GM18858 (cell line): ENCODE measurements around the gene NAP1L5.

Experiments
- ATAC-seq: cut with Tn5 transposase; IDR thresholded peaks from one replicate; pipeline ENCODE4 v1.9.1; 2021; ENCODE audit not compliant: unreplicated experiment

NAP1L5 gene

DNA sequence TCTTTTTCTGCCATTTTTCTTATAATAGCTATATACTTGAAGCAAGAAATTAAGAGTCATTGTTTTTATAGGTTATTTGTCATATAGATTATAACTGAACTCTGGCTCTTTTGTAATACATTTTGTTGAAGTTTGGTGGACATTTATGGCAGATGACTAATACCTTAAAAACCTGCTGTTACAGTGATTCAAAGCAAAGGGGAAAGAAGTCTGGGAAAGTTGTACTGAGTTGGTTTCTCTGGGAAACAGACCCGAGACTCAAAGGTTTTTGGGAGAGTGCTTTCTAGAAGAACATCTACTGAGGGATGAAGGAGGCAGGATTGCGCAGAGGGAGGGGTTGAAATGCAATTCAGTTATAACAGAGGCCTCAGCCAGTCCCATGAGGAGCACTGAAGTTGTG, 35.9 kb downstream of the NAP1L5 start:
- no peak for ATAC-seq

DNA sequence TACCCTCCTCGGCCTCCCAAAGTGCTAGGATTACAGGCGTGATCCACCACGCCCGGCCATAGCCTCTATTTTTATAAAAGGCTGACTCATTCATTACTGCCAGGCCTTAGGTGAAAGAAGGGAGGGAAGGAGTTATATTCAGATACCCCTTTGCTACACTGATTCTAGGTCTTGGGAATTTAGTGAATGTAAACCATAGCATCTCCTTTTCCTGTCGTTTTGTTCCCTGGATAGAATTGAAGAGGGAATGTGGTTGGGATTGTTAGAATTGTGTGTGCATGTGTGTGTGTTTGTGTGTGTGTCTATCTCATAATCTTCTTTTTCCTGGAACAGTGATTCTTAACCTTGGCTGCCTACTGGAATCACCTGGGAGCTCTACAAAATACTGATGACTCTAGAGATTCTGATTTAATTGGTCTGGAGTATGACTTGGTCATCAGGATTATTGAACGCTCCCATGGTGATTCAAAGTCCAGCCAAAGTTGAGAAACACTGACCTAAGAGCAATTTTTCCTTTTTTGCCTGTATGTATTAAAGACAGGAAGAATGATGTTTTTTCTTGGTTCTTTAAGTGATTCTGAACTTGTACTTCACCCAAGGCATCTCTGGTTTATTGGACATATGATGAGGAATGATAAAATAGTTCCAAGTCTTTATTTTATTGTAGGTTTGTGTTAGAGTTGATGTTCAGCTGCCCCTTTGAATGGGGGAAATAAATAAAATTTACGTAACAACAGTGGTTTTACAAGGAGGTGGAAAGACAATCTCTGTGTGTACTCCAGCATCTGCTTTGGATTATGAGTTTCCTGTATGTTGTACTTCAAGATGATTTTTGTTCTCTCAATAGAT, 37.0 kb downstream of the NAP1L5 start:
- no peak for ATAC-seq

DNA sequence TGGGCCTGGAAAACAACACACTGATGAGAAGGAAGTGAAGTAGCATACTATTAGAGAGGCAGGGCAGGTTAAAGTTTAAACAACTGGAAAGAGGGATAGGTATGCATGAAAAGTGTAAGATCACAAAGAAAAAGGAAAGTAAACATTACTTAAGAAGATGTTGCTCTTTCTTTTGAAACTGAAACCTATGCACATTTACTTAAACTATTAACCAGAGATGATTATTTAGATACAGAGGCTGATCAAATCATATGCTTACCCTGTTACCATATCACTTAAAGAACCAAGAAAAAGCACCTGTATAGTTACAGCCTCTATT, 37.8 kb downstream of the NAP1L5 start:
- ATAC-seq, result no peak

DNA sequence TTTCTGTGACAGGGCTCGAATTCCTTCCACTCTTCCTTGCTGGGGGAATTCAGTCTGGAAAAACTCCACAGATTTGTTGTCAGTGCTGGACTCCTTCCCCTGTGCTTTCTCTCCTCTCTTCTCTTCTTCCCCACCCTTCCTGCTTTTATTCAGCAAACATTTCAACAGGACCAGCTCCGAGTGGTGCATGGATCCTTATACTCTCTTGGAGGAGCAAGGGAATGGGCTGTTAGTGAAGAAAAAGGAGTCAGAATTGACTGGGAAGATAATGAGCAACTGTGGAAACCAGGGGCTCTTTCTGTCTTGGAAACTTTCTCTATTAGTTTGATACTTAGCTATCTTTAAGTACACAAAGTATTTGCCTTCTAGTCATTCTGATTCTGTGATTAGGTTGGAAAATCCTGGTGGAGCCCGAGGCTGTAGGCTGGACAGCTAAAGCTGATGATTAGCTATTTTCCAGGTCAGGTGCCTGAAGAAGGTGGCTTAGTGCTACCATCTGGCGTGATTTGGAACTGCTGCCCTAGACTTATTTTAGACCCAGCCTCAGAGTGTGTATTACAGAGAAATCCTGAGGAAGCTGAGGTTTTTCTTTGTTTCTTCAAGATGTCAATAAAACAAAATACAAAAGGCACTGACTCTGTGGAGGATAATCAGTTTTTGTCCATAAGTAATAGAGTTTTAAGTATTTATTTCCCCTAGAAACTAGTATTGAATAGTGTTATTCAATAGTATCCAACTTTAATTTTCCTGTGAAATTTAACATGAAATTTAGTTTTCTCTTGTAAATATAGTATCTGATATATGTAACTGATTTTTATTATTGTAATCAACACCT, 38.4 kb downstream of the NAP1L5 start:
- peak; percentile 93 for ATAC-seq

DNA sequence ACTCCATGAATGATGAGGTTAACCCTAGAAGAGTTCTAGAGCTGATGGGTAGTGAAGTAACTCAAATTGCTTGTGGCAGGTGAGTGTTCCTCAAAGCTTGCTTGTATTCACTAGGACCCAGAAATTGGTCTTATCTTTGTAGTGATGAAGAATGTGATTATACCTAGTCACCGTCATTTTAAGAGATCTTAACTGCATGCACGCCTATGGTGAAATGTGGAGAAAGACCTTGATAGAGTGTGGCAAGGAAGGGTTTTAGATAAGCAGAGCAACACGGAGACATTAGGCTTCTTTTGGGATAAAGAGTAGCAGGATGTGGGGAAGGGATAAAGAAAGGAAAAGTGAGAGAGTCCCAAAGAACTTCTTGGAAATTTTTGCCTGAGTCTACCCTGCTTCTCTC, 42.4 kb downstream of the NAP1L5 start:
- no peak for ATAC-seq

DNA sequence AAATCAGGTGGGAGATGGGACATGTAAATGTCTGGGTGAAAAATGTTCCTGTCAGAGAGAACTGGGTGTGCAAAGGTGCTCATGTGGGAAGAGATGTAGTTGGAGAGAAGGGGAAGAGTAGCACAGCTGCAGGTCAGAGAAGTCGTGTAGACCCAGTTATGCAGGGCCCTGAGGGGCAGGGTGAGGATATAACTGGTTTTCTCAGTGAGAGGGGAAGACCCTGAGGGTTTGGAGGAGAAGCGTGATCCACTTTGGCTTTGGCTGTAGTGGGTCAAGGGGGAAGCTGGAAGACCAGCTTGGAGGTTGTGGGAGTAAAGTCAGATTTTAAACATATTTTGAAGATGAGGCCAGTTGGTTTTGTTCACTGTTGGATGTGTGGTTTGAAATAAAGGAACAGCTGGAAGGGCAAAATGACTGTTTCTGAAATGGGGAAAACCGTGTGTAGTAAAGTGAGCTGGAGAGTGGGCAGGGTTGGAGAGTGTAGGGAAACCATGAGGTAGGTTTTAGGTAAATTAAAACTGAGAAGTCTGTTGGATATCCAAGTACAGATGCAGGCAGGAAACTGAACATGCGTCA, 44.2 kb downstream of the NAP1L5 start:
- ATAC-seq, result no peak

DNA sequence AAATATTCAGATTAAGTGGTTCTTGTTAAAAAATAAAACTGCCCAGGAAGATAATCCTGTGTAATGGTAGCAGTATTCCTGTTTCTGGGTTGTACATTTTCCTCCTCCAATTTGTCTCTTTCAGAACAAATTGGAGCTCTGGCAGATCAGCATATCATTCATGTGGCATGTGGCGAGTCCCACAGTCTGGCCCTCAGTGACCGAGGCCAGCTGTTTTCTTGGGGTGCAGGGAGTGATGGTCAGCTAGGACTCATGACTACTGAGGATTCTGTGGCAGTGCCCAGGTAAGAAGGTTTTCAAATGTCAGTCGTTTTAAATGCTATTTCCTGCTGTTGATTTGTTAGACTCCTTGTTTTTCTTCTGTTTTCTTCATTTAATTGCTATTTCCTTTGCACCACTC, 47.9 kb downstream of the NAP1L5 start:
- ATAC-seq, result no peak

DNA sequence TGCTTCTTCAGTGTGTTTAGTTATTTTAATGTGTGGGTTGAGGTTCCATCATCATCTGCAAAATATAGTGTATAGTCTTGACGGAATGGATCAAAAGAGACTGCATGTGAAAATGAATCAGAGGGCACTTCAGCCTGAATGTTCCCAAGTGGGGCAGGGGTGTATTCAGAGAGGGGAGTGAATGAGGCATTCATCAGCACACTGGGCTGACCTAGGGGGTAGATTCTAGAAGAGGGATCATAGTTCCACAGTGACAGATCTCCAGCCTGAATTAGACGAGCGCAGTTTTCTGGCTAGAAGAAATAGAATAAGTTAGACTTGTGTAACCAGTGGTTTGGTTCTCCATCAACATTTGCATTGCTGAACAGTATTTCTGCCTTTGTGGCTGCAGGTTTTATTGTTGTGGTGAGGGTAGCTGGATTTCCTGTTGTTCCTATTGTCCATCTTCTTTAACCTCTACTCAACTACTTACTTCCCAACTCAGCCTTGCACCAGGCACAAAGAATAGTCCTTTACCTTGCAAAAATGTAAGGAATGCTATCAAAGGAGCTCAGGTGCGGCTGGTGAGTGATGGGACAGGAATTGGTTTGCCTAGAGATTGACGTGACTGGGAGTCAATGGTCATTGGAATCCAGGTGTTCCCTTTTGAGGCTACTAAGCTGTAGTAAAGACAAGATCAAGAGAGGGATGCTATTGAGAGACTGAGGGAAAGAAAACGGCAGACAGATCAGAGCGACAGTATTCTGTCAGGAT, 50.9 kb downstream of the NAP1L5 start:
- no peak for ATAC-seq

DNA sequence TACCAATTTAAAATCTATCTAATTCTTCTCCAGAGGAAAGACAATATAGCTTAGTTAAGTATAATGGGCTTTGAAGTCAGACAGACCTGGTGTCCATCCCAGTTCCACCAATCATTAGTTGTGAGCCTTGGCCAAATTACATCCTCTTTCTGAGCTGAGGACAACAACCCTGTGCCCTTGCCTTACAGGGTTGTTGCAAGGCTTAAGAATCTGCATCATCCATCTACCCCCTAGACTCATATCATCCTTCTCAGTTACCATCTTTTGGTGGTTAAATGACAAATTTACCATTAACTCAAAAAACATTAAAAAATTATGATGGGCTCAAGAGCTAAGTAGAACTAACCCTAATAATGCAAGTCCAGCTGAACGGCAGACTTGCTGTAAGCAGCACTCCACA, 51.6 kb downstream of the NAP1L5 start:
- no peak for ATAC-seq
